PC-9 (cell line): ENCODE data around the gene AOPEP.

Experiments
- EZH2 ChIP-seq: fragments of 200-600 bp; sonication (generic); IDR thresholded peaks from 2 replicates; pipeline ENCODE4 v1.8.0; 2017; ENCODE audit warnings: antibody characterized with exemption, low read depth
- TF ChIP-seq, protein P1 (sequence below): fragments of 200-600 bp; sonication (generic); conservative IDR thresholded peaks from 2 replicates; pipeline ENCODE4 v1.6.1; 2017; ENCODE audit warnings: mixed run types, antibody characterized with exemption, mild to moderate bottlenecking, moderate library complexity

DNA sequence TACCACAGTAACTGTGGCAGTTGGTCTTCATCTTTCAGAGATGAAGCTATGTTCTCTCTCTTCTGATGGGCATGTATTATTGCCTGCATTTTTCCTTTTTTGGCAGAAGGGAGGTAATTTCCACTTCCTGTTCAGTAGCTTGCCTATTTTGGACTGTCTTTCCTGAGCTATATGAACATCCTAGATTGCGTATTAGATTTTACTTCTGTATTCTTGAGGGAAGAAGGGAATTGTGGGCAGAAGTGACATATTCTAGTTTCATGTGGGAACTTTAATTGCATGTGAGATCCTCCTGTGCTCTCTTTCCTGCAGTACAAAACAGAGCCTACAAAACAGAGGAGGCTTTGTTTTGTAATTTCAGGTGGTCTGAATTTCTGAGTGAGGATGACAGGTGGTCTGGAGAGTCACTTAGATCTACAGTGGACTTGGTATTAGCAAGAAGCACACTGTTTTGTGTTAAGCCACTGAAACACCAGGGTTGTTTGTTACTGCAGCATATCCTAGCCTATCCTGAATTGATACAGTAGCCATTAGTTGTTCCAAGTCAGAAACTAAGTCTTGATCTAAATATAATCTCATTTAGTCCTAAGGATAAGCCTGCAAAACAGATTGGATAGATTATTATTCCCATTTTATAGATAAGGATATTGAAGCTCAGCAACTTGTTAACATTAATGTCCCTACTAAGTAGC lies 68.1 kb downstream of the AOPEP start:
- TF ChIP-seq, protein P1, sequence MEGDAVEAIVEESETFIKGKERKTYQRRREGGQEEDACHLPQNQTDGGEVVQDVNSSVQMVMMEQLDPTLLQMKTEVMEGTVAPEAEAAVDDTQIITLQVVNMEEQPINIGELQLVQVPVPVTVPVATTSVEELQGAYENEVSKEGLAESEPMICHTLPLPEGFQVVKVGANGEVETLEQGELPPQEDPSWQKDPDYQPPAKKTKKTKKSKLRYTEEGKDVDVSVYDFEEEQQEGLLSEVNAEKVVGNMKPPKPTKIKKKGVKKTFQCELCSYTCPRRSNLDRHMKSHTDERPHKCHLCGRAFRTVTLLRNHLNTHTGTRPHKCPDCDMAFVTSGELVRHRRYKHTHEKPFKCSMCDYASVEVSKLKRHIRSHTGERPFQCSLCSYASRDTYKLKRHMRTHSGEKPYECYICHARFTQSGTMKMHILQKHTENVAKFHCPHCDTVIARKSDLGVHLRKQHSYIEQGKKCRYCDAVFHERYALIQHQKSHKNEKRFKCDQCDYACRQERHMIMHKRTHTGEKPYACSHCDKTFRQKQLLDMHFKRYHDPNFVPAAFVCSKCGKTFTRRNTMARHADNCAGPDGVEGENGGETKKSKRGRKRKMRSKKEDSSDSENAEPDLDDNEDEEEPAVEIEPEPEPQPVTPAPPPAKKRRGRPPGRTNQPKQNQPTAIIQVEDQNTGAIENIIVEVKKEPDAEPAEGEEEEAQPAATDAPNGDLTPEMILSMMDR: no peak
- TF ChIP-seq EZH2: no peak
